NCI-H2171 (cell line): ENCODE data around the gene NR1H3.
"Not testable (repeated sequence)": the region's sequence is repeated elsewhere in the genome, so short reads cannot be mapped to it uniquely, and the experiment has no call there.

Source experiments
- DNase-seq: peaks from one replicate; lab custom pipeline; 2025; lab: John Stamatoyannopoulos, UW

NR1H3 gene

GRCh38 chr11:47257517-47258316 lies at the start of gene NR1H3:
TSS of gene NR1H3 (plus strand) at chr11:47257996. CDS start at chr11:47259217, 1,221 bp downstream.
- no peak for DNase-seq

- not testable (repeated sequence) for DNase-seq
Observed at GRCh38 chr11:47208008-47208552, 49.7 kb upstream of the NR1H3 start.

DNA sequence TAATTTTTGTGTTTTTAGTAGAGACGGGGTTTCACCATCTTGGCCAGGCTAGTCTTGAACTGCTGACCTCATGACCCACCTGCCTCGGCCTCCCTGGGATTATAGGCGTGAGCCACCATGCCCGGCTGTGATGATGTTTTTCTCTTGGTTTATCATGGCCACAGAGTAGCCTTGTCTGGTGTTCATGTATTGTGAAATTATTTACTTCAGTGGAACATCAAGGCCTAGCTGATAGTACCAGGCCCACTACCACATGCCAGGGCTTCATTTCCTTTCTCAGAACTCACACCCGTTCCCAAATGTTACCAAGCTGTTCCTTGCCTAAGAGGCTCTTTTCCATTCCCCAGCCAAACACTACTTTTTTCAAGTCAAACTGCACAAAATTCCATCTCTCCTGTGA lies 49.2 kb upstream of the NR1H3 start:
- no peak for DNase-seq

GRCh38 chr11:47212938-47213337 lies 44.9 kb upstream of the NR1H3 start:
- DNase-seq: no peak

- peak; percentile 87 for DNase-seq
Observed at GRCh38 chr11:47213950-47214565, 43.7 kb upstream of the NR1H3 start.

DNA sequence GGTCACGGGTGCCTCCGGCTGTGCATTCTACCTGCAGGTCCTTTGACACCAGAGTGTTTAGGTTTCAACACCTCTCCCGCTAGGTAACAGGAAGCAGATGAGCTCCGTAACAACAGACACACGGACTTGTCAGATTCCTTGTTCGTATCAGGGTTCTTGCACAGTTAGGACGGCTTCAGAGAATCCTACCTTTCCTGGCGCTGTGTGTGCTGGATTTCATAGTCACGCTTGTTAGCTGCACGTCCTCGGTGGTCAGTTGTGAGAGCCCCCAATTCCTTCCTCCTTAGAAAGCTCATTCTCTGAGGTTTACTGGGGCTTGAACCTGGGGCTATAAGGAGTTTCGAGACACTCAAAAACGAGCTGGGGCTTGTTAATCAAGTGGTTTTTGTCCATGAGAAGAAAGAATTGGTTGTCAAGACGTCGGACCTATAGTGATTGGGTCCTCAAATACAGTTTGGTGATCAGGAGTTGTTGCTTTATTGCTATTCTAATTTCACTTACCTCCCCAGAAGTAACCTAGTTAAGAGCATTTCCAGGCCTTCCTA lies 42.4 kb upstream of the NR1H3 start:
- no peak for DNase-seq

- no peak for DNase-seq
Observed at GRCh38 chr11:47216121-47216798, 41.5 kb upstream of the NR1H3 start.

GRCh38 chr11:47220401-47220821 lies 37.4 kb upstream of the NR1H3 start:
- no peak for DNase-seq

DNA sequence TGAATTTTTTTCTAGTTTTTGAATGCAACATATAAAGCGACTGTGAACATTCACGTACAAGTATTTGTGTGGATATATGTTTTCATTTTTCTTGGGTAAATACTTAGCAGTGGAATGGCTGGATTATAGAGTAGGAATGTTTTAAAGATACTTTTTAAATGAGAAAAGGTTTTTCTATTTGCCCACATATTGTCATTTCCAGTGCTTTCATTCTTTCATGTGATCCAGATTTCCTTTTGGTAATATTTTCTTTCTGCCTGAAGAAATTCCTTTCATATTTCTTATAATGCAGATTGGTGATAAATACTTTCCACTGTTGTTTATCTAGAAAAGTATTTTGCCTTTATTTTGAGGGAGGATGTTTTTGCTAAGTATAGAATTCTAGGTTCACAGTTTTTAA lies 35.1 kb upstream of the NR1H3 start:
- no peak for DNase-seq

DNA sequence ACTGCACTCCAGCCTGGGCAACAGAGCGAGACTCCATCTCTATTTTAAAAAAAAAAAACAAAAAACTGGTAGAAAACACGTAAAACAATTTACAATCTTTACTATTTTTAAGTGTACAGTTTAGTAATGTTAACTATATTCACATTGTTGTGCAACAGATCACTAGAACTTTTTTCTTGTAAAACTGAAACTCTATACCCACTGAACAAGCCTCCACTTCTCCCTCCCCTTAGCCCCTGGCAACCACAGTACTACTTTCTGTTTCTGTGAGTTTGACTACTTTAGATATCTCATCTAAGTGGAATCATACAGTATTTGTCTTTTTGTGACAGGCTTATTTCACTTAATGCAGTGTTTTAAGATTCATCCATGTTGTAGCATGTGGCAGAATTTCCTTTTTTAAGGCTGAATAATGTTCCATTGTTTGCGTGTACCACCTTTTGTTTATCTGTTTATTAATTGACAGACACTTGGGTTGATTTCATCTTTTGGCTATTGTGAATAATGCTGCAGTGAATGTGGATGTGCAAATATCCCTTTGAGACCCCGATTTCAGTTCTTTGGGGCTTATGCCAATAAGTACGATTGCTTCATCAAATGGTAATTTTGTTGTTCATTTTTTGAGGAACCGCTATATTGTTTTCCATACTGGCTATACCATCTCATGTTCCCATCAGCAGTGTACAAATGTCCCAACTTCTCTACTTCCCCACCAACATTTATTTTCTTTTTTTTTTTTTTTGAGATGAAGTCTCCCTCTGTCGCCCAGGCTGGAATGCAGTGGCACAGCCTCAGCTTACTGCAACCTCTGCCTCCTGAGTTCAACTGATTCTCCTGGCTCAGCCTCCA lies 32.0 kb upstream of the NR1H3 start:
- no peak for DNase-seq

- no peak for DNase-seq
Observed at GRCh38 chr11:47229161-47229560, 28.6 kb upstream of the NR1H3 start.

DNA sequence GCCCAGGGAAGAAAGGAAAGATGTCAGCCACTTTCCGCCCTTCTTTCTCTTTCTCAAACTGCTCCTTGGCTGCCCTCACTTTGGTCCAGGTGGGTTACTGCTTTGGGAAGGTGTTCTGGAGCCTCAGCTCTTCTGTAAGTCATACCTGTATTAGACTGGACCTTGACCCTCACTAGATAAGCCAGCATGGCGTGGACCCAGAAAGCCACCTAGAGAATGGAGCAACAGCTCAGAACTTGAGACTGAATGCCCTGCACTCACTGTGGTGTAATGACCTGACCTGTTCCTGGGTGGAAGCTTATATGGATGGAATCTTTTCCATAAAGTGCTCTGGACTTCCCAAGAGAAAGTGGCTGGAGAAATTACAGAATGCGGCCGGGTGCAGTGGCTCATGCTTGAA lies 24.7 kb upstream of the NR1H3 start:
- no peak for DNase-seq

DNA sequence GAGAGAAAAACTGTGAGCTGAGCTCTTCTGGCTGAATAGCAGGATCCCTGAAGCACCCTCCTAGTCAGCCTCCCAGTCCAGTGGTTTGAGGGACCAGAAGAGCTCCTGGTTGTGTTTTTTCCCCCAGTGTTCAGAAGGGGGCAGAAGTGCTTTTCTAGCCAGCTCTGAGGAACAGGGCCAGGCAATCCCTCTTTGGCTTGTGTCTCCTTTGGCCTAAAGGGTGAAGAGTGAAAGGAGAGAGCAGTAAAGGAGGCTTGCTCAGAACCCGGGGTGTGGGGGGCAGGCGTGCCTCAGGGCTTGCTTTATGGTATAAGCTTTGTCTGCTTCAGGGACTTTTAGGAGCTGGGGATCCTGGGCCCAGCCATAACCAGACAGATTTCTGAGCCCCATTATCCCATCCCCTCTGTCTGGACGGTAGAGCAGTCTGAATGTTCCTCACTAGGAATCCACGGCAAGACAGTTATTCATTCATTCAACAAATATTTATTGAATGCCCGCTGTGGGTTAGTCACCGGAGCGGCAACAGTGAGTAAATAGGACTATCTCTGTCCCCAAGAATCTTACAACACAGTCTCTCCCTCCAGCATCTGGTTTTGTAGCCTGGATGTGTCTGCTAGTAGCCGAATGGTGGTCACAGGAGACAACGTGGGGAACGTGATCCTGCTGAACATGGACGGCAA lies 23.7 kb upstream of the NR1H3 start:
- DNase-seq: no peak

DNA sequence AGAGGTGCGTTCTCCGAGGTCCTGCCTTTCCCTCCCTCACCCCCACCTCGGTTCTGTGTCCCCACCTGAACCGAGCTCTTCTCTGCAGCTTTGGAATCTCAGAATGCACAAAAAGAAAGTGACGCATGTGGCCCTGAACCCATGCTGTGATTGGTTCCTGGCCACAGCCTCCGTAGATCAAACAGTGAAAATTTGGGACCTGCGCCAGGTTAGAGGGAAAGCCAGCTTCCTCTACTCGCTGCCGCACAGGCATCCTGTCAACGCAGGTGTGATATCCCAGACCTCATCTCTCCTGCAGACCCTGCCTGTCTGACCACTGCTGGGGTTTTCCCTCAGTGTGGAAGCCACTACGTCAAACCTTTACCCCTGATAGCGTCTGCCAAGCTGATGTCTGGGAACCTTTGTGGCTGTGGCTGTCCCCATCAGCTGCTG lies 23.1 kb upstream of the NR1H3 start:
- no peak for DNase-seq

- no peak for DNase-seq
Observed at GRCh38 chr11:47235163-47235562, 22.6 kb upstream of the NR1H3 start.

DNA sequence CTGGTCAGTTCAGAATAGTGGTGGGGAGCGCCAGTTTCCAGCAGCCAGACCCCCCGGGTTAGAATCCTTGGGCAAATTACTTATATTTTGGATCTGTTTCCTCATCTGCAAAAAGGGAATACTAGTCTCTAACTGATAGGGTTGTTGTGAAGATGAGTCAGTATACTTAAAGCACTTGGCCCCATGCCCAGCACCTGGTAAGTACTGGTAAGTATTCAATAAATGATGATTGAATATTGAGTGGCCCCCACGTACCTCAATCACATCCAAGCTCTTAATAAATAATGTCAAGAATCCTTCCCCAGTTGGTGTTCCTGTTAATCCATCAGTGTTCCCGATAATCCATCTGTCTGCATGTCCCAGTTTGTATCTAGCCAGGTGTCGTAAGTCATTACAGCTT lies 21.3 kb upstream of the NR1H3 start:
- no peak for DNase-seq

DNA sequence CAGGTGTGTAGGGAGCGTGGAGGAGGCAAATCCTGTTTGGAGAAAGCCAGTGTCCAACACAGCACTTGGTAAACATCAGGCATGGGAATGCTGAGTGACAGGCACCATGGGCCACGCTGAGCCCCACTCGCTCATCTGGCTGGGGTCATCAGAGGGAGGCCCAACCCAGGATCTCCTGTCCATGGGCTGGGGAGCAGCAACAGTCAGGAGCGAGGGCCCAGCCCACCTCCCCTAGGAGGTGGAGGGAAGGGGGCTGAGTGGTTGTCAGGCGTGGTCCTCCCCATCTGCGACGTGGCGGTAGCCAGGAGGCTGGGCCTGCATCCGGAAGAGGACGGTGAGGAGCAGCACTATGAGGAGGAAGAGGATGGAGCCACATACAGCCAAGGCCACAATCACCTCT lies 17.9 kb upstream of the NR1H3 start:
- no peak for DNase-seq

DNA sequence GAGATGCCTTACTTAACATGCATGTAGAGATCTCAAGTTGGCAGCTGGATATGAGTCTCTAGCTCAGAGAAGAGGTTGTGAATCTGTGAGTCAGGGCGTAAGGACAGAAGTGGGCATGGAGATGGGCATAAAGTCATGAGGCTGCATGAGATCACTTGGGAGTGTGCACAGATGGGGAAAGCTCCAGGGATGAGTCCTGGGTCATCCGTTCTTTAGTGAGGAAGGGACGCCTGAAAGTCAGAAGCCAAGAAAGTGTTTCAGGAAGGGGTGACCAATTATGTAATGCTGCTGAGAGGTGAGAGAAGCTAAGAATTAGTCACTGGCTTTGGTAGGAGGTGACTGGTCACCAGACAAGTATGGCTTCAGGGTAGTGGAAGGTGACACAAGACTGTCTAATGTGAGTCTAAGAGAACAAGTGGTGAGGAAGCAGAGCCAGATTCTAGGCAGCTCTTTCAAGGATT lies 15.9 kb upstream of the NR1H3 start:
- DNase-seq: no peak

DNA sequence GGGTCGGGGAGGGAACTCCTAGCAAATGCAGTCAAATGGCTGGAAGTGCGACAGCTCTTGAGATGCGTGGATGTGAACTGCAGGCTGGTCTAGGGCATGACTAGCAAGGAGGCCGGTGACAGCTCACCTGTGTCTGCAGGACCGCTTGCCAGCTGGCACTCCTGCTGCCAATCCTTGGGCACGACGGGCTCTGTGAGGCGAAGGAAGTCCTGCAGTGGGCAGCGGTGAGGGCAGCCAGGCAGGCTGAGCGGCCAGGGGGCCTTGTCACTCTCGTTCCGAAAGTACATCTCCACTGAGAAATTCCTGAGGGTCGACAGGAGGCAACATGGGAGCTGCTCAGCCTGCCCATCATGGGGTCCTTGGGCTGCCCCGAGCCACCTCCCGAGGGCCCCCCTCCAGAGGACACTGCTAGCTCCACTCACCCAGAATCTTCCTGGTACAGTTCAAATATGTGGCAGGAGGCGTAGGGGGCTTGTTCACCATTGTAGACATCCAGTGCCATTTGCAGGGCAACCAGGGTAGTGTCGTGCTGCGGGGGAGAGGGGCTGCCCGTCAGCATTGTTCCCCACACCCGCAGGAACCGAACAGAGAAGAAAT lies 15.1 kb upstream of the NR1H3 start:
- no peak for DNase-seq

DNA sequence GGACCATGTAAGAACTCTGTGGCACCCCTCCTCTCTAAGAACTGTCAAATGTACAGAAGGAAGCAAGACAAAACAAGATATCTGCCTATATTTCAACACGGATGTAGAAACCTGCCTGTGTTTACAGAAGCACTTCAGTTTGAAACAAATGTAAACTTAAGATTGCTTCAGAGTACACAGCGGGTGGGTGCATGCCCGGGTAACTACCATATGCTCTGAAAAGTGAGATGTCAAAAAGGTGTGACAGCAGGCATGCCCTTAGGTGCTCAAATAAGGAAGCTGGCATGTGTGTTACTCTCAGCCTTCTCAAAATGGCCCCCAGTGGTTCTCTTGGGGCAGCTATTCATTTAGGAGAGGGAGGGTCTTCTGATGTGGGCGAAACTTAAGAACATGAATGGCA lies 14.3 kb upstream of the NR1H3 start:
- peak; percentile 68 for DNase-seq
